GM23338 (cell line): Measurements from ENCODE around the gene RILPL1.

Experiments
- CREB1 ChIP-seq: fragments of 250-450 bp; sonication (Bioruptor Pico); IDR thresholded peaks from 2 replicates; pipeline ENCODE4 v1.5.0; 2020; ENCODE audit warnings: low read depth, mild to moderate bottlenecking, moderate library complexity
- EZH2 ChIP-seq: fragments of 200-600 bp; sonication (generic); IDR thresholded peaks from one replicate; pipeline ENCODE4 v1.8.0; 2017; ENCODE audit warnings: antibody characterized with exemption, mild to moderate bottlenecking, low read depth; ENCODE audit not compliant: unreplicated experiment
- EZH2phosphoT487 ChIP-seq: fragments of 200-600 bp; sonication (generic); IDR thresholded peaks from one replicate; pipeline ENCODE4 v1.8.1; 2018; ENCODE audit warnings: antibody characterized with exemption; ENCODE audit not compliant: unreplicated experiment
- JUNB ChIP-seq: IDR thresholded peaks from one replicate; pipeline ENCODE4 v1.6.1; 2016; ENCODE audit warnings: antibody characterized with exemption; ENCODE audit not compliant: unreplicated experiment
- NANOG ChIP-seq: IDR thresholded peaks from 2 replicates; pipeline ENCODE4 v1.6.1; 2016; ENCODE audit warnings: antibody characterized with exemption, borderline replicate concordance
- POLR2AphosphoS5 ChIP-seq: IDR thresholded peaks from 2 replicates; pipeline ENCODE4 v1.6.1; 2016; ENCODE audit warnings: antibody characterized with exemption, low read depth
- STAT1 ChIP-seq: IDR thresholded peaks from one replicate; pipeline ENCODE4 v1.6.1; 2016; ENCODE audit warnings: antibody characterized with exemption; ENCODE audit not compliant: unreplicated experiment
- ZNF114 ChIP-seq: fragments of 250-450 bp; sonication (Bioruptor Pico); IDR thresholded peaks from 2 replicates; pipeline ENCODE4 v1.5.0; 2020; ENCODE audit warnings: mild to moderate bottlenecking, moderate library complexity
- ZNF331 ChIP-seq: fragments of 250-450 bp; sonication (Bioruptor Pico); IDR thresholded peaks from 2 replicates; pipeline ENCODE4 v1.5.0; 2020; ENCODE audit warnings: low read depth, mild to moderate bottlenecking, moderate library complexity
- TF ChIP-seq, protein P1 (sequence below), 2 experiments: fragments of 200-600 bp in 1 of 2; sonication (generic) in 1 of 2; conservative IDR thresholded peaks; 2 replicates each; pipeline versions ENCODE4 v1.5.1 to v1.6.1; 2016 to 2017; ENCODE audit warnings: antibody characterized with exemption in 2 of 2, low read depth in 2 of 2, mild to moderate bottlenecking in 2 of 2, moderate library complexity in 1 of 2
- TF ChIP-seq, protein P2 (sequence below): IDR thresholded peaks from one replicate; pipeline ENCODE4 v1.6.1; 2018; ENCODE audit warnings: antibody characterized with exemption; ENCODE audit not compliant: unreplicated experiment
- TF ChIP-seq, protein P3 (sequence below): IDR thresholded peaks from 2 replicates; pipeline ENCODE4 v1.6.1; 2016; ENCODE audit warnings: antibody characterized with exemption
- TF ChIP-seq, protein P4 (sequence below): fragments of 250-450 bp; sonication (Bioruptor Pico); IDR thresholded peaks from 2 replicates; pipeline ENCODE4 v1.5.0; 2020; ENCODE audit warnings: mild to moderate bottlenecking, moderate library complexity

DNA sequence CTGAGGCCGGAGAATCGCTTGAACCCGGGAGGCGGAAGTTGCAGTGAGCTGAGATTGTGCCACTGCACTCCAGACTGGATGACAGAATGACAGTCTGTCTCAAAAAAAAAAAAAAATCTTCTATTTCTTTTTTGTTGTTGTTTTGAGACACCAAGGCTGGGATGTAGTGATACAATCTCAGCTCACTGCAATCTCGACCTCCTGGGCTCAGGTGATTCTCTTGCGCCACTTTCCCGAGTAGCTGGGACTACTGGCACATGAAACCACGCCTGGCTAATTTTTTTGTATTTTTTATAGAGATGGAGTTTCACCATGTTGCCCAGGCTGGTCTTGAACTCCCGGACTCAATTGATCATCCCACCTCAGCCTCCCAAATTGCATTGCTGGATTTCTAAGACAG lies 82.9 kb downstream of the RILPL1 start:
- TF ChIP-seq, protein P1, sequence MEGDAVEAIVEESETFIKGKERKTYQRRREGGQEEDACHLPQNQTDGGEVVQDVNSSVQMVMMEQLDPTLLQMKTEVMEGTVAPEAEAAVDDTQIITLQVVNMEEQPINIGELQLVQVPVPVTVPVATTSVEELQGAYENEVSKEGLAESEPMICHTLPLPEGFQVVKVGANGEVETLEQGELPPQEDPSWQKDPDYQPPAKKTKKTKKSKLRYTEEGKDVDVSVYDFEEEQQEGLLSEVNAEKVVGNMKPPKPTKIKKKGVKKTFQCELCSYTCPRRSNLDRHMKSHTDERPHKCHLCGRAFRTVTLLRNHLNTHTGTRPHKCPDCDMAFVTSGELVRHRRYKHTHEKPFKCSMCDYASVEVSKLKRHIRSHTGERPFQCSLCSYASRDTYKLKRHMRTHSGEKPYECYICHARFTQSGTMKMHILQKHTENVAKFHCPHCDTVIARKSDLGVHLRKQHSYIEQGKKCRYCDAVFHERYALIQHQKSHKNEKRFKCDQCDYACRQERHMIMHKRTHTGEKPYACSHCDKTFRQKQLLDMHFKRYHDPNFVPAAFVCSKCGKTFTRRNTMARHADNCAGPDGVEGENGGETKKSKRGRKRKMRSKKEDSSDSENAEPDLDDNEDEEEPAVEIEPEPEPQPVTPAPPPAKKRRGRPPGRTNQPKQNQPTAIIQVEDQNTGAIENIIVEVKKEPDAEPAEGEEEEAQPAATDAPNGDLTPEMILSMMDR (conservative IDR thresholded peaks at IDR 0.05; ENCODE audit: low read depth in 2 of 2): no peak
- TF ChIP-seq, protein P2, sequence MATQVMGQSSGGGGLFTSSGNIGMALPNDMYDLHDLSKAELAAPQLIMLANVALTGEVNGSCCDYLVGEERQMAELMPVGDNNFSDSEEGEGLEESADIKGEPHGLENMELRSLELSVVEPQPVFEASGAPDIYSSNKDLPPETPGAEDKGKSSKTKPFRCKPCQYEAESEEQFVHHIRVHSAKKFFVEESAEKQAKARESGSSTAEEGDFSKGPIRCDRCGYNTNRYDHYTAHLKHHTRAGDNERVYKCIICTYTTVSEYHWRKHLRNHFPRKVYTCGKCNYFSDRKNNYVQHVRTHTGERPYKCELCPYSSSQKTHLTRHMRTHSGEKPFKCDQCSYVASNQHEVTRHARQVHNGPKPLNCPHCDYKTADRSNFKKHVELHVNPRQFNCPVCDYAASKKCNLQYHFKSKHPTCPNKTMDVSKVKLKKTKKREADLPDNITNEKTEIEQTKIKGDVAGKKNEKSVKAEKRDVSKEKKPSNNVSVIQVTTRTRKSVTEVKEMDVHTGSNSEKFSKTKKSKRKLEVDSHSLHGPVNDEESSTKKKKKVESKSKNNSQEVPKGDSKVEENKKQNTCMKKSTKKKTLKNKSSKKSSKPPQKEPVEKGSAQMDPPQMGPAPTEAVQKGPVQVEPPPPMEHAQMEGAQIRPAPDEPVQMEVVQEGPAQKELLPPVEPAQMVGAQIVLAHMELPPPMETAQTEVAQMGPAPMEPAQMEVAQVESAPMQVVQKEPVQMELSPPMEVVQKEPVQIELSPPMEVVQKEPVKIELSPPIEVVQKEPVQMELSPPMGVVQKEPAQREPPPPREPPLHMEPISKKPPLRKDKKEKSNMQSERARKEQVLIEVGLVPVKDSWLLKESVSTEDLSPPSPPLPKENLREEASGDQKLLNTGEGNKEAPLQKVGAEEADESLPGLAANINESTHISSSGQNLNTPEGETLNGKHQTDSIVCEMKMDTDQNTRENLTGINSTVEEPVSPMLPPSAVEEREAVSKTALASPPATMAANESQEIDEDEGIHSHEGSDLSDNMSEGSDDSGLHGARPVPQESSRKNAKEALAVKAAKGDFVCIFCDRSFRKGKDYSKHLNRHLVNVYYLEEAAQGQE: no peak
- TF ChIP-seq EZH2phosphoT487 (no peak), CREB1 (CRISPR knock-in tag) (no peak), EZH2 (no peak), POLR2AphosphoS5 (no peak), STAT1 (no peak), JUNB (no peak), NANOG (no peak), ZNF114 (CRISPR knock-in tag) (no peak), ZNF331 (CRISPR knock-in tag) (no peak)
- TF ChIP-seq, protein P3, sequence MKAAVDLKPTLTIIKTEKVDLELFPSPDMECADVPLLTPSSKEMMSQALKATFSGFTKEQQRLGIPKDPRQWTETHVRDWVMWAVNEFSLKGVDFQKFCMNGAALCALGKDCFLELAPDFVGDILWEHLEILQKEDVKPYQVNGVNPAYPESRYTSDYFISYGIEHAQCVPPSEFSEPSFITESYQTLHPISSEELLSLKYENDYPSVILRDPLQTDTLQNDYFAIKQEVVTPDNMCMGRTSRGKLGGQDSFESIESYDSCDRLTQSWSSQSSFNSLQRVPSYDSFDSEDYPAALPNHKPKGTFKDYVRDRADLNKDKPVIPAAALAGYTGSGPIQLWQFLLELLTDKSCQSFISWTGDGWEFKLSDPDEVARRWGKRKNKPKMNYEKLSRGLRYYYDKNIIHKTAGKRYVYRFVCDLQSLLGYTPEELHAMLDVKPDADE: no peak
- TF ChIP-seq, protein P4, sequence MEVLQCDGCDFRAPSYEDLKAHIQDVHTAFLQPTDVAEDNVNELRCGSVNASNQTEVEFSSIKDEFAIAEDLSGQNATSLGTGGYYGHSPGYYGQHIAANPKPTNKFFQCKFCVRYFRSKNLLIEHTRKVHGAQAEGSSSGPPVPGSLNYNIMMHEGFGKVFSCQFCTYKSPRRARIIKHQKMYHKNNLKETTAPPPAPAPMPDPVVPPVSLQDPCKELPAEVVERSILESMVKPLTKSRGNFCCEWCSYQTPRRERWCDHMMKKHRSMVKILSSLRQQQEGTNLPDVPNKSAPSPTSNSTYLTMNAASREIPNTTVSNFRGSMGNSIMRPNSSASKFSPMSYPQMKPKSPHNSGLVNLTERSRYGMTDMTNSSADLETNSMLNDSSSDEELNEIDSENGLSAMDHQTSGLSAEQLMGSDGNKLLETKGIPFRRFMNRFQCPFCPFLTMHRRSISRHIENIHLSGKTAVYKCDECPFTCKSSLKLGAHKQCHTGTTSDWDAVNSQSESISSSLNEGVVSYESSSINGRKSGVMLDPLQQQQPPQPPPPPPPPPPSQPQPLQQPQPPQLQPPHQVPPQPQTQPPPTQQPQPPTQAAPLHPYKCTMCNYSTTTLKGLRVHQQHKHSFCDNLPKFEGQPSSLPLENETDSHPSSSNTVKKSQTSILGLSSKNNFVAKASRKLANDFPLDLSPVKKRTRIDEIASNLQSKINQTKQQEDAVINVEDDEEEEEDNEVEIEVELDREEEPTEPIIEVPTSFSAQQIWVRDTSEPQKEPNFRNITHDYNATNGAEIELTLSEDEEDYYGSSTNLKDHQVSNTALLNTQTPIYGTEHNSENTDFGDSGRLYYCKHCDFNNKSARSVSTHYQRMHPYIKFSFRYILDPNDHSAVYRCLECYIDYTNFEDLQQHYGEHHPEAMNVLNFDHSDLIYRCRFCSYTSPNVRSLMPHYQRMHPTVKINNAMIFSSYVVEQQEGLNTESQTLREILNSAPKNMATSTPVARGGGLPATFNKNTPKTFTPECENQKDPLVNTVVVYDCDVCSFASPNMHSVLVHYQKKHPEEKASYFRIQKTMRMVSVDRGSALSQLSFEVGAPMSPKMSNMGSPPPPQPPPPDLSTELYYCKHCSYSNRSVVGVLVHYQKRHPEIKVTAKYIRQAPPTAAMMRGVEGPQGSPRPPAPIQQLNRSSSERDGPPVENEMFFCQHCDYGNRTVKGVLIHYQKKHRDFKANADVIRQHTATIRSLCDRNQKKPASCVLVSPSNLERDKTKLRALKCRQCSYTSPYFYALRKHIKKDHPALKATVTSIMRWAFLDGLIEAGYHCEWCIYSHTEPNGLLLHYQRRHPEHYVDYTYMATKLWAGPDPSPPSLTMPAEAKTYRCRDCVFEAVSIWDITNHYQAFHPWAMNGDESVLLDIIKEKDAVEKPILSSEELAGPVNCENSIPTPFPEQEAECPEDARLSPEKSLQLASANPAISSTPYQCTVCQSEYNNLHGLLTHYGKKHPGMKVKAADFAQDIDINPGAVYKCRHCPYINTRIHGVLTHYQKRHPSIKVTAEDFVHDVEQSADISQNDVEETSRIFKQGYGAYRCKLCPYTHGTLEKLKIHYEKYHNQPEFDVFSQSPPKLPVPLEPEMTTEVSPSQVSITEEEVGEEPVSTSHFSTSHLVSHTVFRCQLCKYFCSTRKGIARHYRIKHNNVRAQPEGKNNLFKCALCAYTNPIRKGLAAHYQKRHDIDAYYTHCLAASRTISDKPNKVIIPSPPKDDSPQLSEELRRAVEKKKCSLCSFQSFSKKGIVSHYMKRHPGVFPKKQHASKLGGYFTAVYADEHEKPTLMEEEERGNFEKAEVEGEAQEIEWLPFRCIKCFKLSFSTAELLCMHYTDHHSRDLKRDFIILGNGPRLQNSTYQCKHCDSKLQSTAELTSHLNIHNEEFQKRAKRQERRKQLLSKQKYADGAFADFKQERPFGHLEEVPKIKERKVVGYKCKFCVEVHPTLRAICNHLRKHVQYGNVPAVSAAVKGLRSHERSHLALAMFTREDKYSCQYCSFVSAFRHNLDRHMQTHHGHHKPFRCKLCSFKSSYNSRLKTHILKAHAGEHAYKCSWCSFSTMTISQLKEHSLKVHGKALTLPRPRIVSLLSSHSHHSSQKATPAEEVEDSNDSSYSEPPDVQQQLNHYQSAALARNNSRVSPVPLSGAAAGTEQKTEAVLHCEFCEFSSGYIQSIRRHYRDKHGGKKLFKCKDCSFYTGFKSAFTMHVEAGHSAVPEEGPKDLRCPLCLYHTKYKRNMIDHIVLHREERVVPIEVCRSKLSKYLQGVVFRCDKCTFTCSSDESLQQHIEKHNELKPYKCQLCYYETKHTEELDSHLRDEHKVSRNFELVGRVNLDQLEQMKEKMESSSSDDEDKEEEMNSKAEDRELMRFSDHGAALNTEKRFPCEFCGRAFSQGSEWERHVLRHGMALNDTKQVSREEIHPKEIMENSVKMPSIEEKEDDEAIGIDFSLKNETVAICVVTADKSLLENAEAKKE: no peak
